ENCODE data around the gene NUDT13.
A peak's percentile ranks its signal among the peaks of the same experiment; 100 is the strongest.

The NUDT13 gene

GRCh38 chr10:73166972-73167371, 56.7 kb downstream of the NUDT13 start:
- H3K36me3 ChIP-seq (ENCODE audit: control insufficient read depth, insufficient read depth, low read length): peaks cover 20% of the 10 kb centered on the region
- H3K9ac ChIP-seq (ENCODE audit: low read length): no peak overlapping the region
- peak overlapping the region; percentile 84 for H3K4me3 ChIP-seq (ENCODE audit: low read depth, low read length)
- H3K27ac ChIP-seq (ENCODE audit: low read depth, low read length): no peak overlapping the region
- H3K9me3 ChIP-seq (ENCODE audit: control insufficient read depth, insufficient read depth, low read depth, low read length): no peaks in the 10 kb centered on the region
- H3K27me3 ChIP-seq (ENCODE audit: control insufficient read depth, insufficient read depth, low read length): no peaks in the 10 kb centered on the region
- H3K4me1 ChIP-seq (ENCODE audit: control insufficient read depth, insufficient read depth, low read length): no peaks in the 10 kb centered on the region

GRCh38 chr10:73167458-73167782, 57.2 kb downstream of the NUDT13 start:
- H3K27ac ChIP-seq (ENCODE audit: low read depth, low read length): peak overlapping the region; percentile 43; the same call in 1 of the 2 replicates
- peak overlapping the region; percentile 85 for H3K9ac ChIP-seq (ENCODE audit: low read length)
- H3K27me3 ChIP-seq (ENCODE audit: control insufficient read depth, insufficient read depth, low read length): no peaks in the 10 kb centered on the region
- no peaks in the 10 kb centered on the region for H3K9me3 ChIP-seq (ENCODE audit: control insufficient read depth, insufficient read depth, low read depth, low read length)
- H3K36me3 ChIP-seq (ENCODE audit: control insufficient read depth, insufficient read depth, low read length): peaks cover 16% of the 10 kb centered on the region
- no peaks in the 10 kb centered on the region for H3K4me1 ChIP-seq (ENCODE audit: control insufficient read depth, insufficient read depth, low read length)
- peak overlapping the region; percentile 84 for H3K4me3 ChIP-seq (ENCODE audit: low read depth, low read length)

DNA sequence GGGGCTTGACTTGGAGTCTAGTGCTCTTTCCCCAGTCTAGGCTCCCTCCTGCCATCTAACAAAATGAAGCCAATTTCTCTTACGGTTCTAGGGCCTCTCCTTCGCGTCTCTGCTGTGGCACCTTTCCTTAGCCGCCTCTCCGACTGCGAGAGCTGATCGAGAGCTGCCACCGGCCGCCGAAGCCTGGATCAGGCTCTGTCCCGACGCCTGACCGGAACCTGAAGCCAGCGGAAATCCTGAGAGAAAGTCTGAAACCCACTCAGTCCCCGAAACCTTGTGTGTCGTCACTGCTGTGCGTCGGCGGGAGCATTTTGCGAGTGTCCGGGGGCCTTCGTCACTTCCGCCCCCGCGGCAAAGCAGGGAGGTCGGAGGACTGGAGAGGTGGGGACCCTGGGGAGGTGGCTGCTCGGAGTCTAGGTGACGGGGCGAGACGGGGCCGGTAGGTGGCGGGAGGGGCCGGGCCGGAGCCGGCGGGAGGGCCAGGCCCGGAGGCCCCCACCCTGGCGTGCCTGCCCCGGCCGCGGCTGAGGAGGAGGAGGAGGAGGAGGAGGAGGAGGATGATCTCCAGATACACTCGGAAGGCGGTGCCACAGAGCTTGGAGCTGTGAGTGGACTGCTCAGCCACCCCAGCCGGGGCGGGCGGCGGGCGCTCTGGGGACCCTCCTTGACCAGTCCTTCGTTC, 57.7 kb downstream of the NUDT13 start, which contains the start of the genes ECD and FAM149B1:
TSS of gene ECD (minus strand) at position 226 of the 682 bp plus-strand sequence. CDS start 4,071 bp downstream, outside the sequence.
TSS of gene FAM149B1 (plus strand) at position 337 of the 682 bp plus-strand sequence. CDS start at position 558, 221 bp downstream.
- H3K27me3 ChIP-seq (ENCODE audit: control insufficient read depth, insufficient read depth, low read length): no peaks in the 10 kb centered on the region
- H3K4me3 ChIP-seq (ENCODE audit: low read depth, low read length): peak within 1 kb of the TSS; percentile 84
- no peaks in the 10 kb centered on the region for H3K9me3 ChIP-seq (ENCODE audit: control insufficient read depth, insufficient read depth, low read depth, low read length)
- H3K36me3 ChIP-seq (ENCODE audit: control insufficient read depth, insufficient read depth, low read length): peaks cover 11% of the 10 kb centered on the region
- no peaks in the 10 kb centered on the region for H3K4me1 ChIP-seq (ENCODE audit: control insufficient read depth, insufficient read depth, low read length)
- H3K27ac ChIP-seq (ENCODE audit: low read depth, low read length): peak within 1 kb of the TSS; percentile 43; the same call in 1 of the 2 replicates
- H3K9ac ChIP-seq (ENCODE audit: low read length): peak within 1 kb of the TSS; percentile 85

DNA sequence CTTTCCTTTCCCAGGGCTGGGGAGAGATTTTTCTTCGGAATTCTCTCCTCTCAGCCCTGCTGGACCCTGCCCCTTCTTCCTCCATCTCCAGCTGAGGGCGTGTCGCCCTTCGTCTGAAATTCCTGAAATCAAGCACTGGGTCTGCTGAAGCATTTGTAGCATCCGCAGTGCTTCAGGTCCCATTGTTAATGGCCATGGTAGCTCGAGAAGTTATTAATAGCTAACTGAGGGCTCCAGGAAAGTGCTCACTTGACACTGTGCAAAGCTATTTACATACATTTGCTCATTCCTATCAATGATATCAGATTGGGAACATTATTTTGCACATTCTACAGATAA, 58.2 kb downstream of the NUDT13 start:
- no peaks in the 10 kb centered on the region for H3K9me3 ChIP-seq (ENCODE audit: control insufficient read depth, insufficient read depth, low read depth, low read length)
- H3K9ac ChIP-seq (ENCODE audit: low read length): peak overlapping the region; percentile 85
- no peaks in the 10 kb centered on the region for H3K27me3 ChIP-seq (ENCODE audit: control insufficient read depth, insufficient read depth, low read length)
- no peaks in the 10 kb centered on the region for H3K4me1 ChIP-seq (ENCODE audit: control insufficient read depth, insufficient read depth, low read length)
- H3K4me3 ChIP-seq (ENCODE audit: low read depth, low read length): peak overlapping the region; percentile 84
- peaks cover 6% of the 10 kb centered on the region for H3K36me3 ChIP-seq (ENCODE audit: control insufficient read depth, insufficient read depth, low read length)
- H3K27ac ChIP-seq (ENCODE audit: low read depth, low read length): peak overlapping the region; percentile 43; the same call in 1 of the 2 replicates

GRCh38 chr10:73169320-73169719, 59.1 kb downstream of the NUDT13 start:
- Histone ChIP-seq H3K4me1 (ENCODE audit: control insufficient read depth, insufficient read depth, low read length) (no peaks in the 10 kb centered on the region), H3K4me3 (ENCODE audit: low read depth, low read length) (no peak overlapping the region; the same call in 1 of the 2 replicates), H3K27ac (ENCODE audit: low read depth, low read length) (no peak overlapping the region)

GRCh38 chr10:73172867-73173266, 62.6 kb downstream of the NUDT13 start:
- Histone ChIP-seq H3K9ac (ENCODE audit: low read length) (no peak overlapping the region), H3K36me3 (ENCODE audit: control insufficient read depth, insufficient read depth, low read length) (peaks cover 13% of the 10 kb centered on the region)

More at GRCh38 chr10:73169320-73169719, 59.1 kb downstream of the NUDT13 start:
- H3K36me3 ChIP-seq (ENCODE audit: control insufficient read depth, insufficient read depth, low read length): no peaks in the 10 kb centered on the region
- H3K9ac ChIP-seq (ENCODE audit: low read length): no peak overlapping the region
- H3K27me3 ChIP-seq (ENCODE audit: control insufficient read depth, insufficient read depth, low read length): no peaks in the 10 kb centered on the region
- H3K9me3 ChIP-seq (ENCODE audit: control insufficient read depth, insufficient read depth, low read depth, low read length): no peaks in the 10 kb centered on the region

GRCh38 chr10:73174148-73174925, 64.1 kb downstream of the NUDT13 start:
- Histone ChIP-seq H3K9me3 (ENCODE audit: control insufficient read depth, insufficient read depth, low read depth, low read length) (no peaks in the 10 kb centered on the region), H3K27ac (ENCODE audit: low read depth, low read length) (no peak overlapping the region), H3K4me3 (ENCODE audit: low read depth, low read length) (no peak overlapping the region), H3K9ac (ENCODE audit: low read length) (no peak overlapping the region), H3K27me3 (ENCODE audit: control insufficient read depth, insufficient read depth, low read length) (no peaks in the 10 kb centered on the region), H3K4me1 (ENCODE audit: control insufficient read depth, insufficient read depth, low read length) (no peaks in the 10 kb centered on the region), H3K36me3 (ENCODE audit: control insufficient read depth, insufficient read depth, low read length) (peaks cover 15% of the 10 kb centered on the region)

More at GRCh38 chr10:73172867-73173266, 62.6 kb downstream of the NUDT13 start:
- Histone ChIP-seq H3K9me3 (ENCODE audit: control insufficient read depth, insufficient read depth, low read depth, low read length) (no peaks in the 10 kb centered on the region), H3K27me3 (ENCODE audit: control insufficient read depth, insufficient read depth, low read length) (no peaks in the 10 kb centered on the region), H3K4me1 (ENCODE audit: control insufficient read depth, insufficient read depth, low read length) (no peaks in the 10 kb centered on the region), H3K27ac (ENCODE audit: low read depth, low read length) (no peak overlapping the region), H3K4me3 (ENCODE audit: low read depth, low read length) (no peak overlapping the region)
